Duodenal mucosa (tissue), 2 donors: Measurements from ENCODE around the gene KCNMB2.
A peak's percentile ranks its signal among the peaks of the same experiment; 100 is the strongest.

Experiments used
- H3K27ac ChIP-seq: one replicate; pipeline ENCODE4 v1.7.0; 2013; ENCODE audit warnings: low read depth, low read length
- H3K27me3 ChIP-seq, 2 donors: one replicate each; pipeline ENCODE4 v1.7.0; 2013; ENCODE audit warnings: low read length in 2 of 2, control low read depth in 1 of 2; ENCODE audit not compliant: insufficient read depth in 2 of 2, control insufficient read depth in 1 of 2
- H3K36me3 ChIP-seq, 2 donors: one replicate each; pipeline ENCODE4 v1.7.0; 2013; ENCODE audit warnings: low read length in 2 of 2, control low read depth in 1 of 2; ENCODE audit not compliant: insufficient read depth in 2 of 2, control insufficient read depth in 1 of 2
- H3K4me1 ChIP-seq, 2 donors: one replicate each; pipeline ENCODE4 v1.7.0; 2013; ENCODE audit warnings: low read length in 2 of 2, control low read depth in 1 of 2; ENCODE audit not compliant: insufficient read depth in 2 of 2, control insufficient read depth in 1 of 2
- H3K4me3 ChIP-seq, 2 donors: one replicate each; pipeline ENCODE4 v1.7.0; 2013; ENCODE audit warnings: low read length in 2 of 2, low read depth in 1 of 2
- H3K9ac ChIP-seq, 2 donors: one replicate each; pipeline ENCODE4 v1.7.0; 2013; ENCODE audit warnings: low read length in 2 of 2, low read depth in 1 of 2
- H3K9me3 ChIP-seq, 2 donors: one replicate each; pipeline ENCODE4 v1.7.0; 2013; ENCODE audit warnings: low read length in 2 of 2, control low read depth in 1 of 2; ENCODE audit not compliant: control insufficient read depth in 1 of 2

Gene KCNMB2

DNA sequence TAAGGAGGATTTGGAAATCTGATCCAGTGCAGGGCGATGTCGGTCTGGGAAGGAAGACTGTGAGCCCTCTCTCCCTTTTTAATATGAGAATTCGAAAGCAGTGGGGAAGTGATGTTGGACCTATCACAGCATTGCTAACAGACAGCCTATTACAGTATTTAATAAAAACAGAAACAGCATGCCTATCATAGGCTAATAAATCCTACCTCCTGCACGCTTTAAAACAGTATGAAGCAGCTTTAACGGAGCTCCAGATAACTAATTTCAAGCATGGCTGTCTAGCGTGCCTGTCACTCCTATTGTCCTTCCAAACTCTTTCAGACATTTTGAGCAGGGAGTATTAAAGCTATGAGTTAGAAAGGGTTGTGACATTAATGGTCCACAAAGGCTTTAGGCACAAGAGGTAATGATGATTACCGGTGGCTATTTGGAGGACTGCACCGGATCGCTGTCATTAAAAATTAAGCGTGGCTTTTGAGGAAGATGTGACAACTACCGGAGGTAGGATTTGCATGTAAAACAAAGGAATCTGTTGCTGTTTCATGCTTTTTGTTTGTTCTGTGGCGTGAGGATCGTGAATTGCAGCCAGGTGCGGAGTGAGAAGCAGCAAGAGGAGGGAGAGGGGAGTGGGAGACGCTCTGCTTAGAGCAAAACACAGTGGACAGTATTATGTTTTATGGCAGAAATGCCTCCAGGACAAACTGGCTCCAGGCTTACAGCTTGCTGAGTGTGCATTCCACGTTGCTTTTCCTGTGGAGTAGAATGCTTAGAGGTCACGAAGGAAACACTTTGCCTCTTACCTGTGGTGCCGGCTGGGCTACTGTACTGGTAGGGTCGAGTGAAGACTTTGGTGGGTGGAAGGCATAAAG lies at the start of gene KCNMB2:
Gene KCNMB2 (plus strand): TSS at position 226 of the 869 bp plus-strand sequence.
- H3K27me3 ChIP-seq: no peaks in the 10 kb centered on the region
- peaks cover 5 to 16% of the 10 kb centered on the region in 2 donors for H3K4me1 ChIP-seq
- H3K9me3 ChIP-seq: no peaks in the 10 kb centered on the region
- H3K36me3 ChIP-seq: no peaks in the 10 kb centered on the region
- no peak within 1 kb of the TSS for H3K27ac ChIP-seq
- peak within 1 kb of the TSS; percentile 70 to 71 for H3K4me3 ChIP-seq
- peak within 1 kb of the TSS; percentile 32 to 33 for H3K9ac ChIP-seq

DNA sequence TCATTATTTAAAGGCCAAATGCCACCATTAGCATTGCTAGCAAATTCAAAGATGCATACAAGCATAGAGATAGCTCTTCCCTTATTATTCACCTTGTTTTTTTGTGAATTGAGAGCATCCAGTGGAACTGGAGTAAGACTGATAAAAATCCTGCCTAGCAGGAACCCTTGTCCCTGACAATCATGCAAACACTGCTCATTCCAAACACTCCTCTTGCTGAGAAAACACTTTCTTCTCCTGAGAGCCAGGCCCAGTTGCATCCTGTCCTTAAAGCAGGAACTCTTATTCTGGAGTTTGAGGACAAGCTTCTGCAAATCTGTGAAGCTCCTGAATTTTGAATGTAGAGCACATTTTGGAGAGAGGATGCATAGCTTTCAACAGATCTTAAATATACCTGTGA lies 49.3 kb upstream of the KCNMB2 start:
- no peak overlapping the region for H3K9ac ChIP-seq
- no peak overlapping the region for H3K4me3 ChIP-seq
- no peak overlapping the region for H3K27ac ChIP-seq
- no peaks in the 10 kb centered on the region for H3K4me1 ChIP-seq
- no peaks in the 10 kb centered on the region for H3K27me3 ChIP-seq
- no peaks in the 10 kb centered on the region for H3K9me3 ChIP-seq
- no peaks in the 10 kb centered on the region for H3K36me3 ChIP-seq

DNA sequence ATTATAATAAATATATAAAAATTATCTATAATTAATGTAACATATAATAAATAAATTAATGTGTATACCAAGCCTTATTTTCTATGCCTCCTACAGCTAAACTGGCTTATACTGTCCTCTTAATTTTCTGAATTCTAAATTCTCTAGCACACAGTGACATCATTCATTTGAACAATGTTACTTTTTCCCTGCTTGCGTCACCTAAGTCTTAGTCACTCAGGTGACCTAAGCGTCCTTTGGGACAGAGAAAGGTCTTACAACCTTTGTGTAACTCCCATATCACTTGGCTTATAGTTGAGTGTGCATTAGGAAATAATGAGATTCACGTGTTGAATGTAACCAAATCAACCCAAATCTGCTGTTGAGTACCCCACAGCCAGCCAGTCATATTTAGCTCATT lies 48.5 kb upstream of the KCNMB2 start:
- Histone ChIP-seq H3K9ac (no peak overlapping the region), H3K27me3 (no peaks in the 10 kb centered on the region), H3K4me1 (no peaks in the 10 kb centered on the region), H3K36me3 (no peaks in the 10 kb centered on the region), H3K9me3 (no peaks in the 10 kb centered on the region), H3K27ac (no peak overlapping the region), H3K4me3 (no peak overlapping the region)

DNA sequence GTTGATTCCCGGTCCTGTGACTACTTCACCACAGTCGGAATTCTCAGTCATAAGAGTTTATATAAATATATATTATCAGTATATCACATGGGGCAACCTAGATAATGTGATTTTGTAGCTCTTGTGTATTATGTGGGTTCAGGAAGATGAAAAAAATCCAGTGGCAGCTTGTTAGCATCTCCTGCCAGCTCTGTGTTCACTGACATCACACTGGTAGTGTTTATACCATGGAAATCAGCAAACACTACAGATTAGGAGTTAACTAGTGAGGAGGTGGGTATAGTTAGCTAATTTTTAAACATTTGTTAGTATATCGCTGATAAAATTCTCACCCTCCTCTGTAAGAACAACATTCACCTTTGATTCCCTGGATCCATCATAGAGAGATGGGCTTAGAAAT lies 44.5 kb upstream of the KCNMB2 start:
- no peaks in the 10 kb centered on the region for H3K27me3 ChIP-seq
- H3K9me3 ChIP-seq: no peaks in the 10 kb centered on the region
- no peaks in the 10 kb centered on the region for H3K36me3 ChIP-seq
- H3K4me1 ChIP-seq: no peaks in the 10 kb centered on the region
- H3K9ac ChIP-seq: no peak overlapping the region
- H3K4me3 ChIP-seq: no peak overlapping the region
- no peak overlapping the region for H3K27ac ChIP-seq

DNA sequence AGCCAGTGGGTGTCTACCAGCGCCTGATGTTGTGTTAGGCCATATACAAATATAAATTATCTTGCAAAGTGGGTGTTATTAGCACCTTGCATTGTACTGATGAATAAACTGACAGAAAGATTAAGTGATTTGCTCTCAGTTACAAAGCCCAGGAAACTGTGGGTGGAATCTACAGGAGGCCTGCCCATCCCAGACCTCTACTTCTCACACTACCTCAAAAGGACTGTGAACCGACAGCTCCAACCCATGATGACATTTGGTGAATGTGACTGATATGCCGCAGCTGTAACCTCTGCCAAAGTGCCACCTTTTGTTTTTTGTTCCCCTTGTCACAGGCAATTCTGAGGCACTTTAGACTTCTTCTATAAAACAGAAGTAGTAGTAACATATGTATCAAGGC lies 43.7 kb upstream of the KCNMB2 start:
- no peaks in the 10 kb centered on the region for H3K9me3 ChIP-seq
- H3K27ac ChIP-seq: no peak overlapping the region
- no peaks in the 10 kb centered on the region for H3K36me3 ChIP-seq
- no peak overlapping the region for H3K4me3 ChIP-seq
- no peak overlapping the region for H3K9ac ChIP-seq
- no peaks in the 10 kb centered on the region for H3K27me3 ChIP-seq
- H3K4me1 ChIP-seq: no peaks in the 10 kb centered on the region

DNA sequence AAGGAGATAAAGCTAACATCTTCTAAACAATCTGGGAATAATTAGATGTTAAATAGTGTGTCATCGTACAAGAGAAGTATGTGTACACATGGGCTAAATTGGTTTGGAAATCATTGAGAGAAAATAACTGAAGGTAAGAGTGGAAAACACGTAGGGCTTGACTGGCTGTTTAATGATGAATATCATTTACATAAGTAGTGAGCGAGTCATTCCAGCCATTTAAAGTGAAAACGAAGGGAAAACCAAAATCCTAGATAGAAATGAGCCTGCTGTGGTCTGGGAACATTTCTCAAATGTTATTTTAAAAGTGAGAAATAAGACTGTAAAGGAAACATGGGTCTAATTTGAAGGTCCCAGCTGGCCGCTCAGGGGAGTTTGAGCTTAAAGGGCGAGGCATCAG lies 41.9 kb upstream of the KCNMB2 start:
- H3K4me3 ChIP-seq: no peak overlapping the region
- H3K4me1 ChIP-seq: no peaks in the 10 kb centered on the region
- H3K36me3 ChIP-seq: no peaks in the 10 kb centered on the region
- no peak overlapping the region for H3K27ac ChIP-seq
- H3K27me3 ChIP-seq: no peaks in the 10 kb centered on the region
- no peaks in the 10 kb centered on the region for H3K9me3 ChIP-seq
- H3K9ac ChIP-seq: no peak overlapping the region

DNA sequence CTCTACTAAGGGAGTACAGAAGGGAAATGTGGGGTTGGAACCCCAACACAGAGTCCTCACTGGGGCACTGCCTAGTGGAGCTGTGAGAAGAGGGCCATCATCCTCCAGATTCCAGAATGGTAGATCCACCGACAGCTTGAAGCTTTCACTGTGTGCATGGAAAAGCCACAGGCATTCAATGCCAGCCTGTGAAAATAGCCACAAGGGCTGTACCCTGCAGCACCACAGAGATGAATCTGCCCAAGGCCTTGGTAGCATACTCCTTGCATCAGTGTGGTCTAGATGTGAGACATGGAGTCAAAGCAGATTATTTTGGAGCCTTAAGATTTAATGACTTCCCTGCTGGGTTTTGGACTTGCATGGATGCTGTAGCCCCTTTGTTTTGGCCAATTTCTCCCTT lies 39.3 kb upstream of the KCNMB2 start:
- H3K4me1 ChIP-seq: no peaks in the 10 kb centered on the region

DNA sequence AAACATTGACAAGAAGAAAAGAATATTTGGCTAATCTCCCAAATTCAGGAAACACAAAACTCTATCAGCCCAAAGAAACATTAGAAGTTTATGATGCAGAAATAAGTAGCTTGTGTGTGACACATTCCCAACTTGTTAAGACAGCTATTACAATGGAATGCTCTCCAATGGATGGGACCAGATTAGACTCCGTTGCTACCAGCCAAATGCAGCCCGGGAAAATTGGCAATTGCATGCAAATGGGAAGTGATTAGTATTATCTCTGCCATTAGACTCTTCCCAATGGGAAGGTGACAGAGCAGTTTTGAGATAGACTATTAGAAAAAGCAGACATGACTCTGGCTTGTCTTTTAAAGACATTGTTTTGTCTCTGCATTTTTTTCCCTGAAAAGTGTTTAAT lies 37.4 kb upstream of the KCNMB2 start:
- H3K9ac ChIP-seq: no peak overlapping the region
- no peak overlapping the region for H3K4me3 ChIP-seq
- H3K27ac ChIP-seq: no peak overlapping the region
- peaks cover 0 to 2% of the 10 kb centered on the region in 2 donors for H3K4me1 ChIP-seq
- no peaks in the 10 kb centered on the region for H3K27me3 ChIP-seq
- no peaks in the 10 kb centered on the region for H3K36me3 ChIP-seq
- H3K9me3 ChIP-seq: no peaks in the 10 kb centered on the region

More for the DNA sequence above, 39.3 kb upstream of the KCNMB2 start:
- Histone ChIP-seq H3K9me3 (no peaks in the 10 kb centered on the region), H3K27ac (no peak overlapping the region), H3K9ac (no peak overlapping the region), H3K27me3 (no peaks in the 10 kb centered on the region), H3K4me3 (no peak overlapping the region), H3K36me3 (no peaks in the 10 kb centered on the region)

DNA sequence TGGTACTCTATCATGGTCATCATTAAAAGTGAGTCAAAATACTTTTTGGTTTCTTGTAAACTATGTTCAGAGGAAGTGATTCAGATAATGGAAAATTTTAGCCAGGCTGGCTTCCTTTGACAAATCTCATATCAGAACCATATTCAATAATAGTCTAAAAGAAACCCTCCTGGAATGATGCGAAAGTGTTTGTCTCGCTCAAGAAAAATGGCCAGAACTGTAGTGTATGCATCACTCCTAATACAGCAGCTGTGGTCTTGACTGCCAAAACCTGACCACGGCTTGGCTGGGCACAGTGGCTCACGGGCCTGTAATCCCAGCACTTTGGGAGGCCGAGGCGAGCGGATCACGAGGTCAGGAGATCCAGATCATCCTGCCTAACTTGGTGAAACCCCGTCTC lies 35.6 kb upstream of the KCNMB2 start:
- H3K9ac ChIP-seq: no peak overlapping the region
- H3K4me1 ChIP-seq: peaks cover 0 to 3% of the 10 kb centered on the region in 2 donors
- H3K27me3 ChIP-seq: no peaks in the 10 kb centered on the region
- H3K36me3 ChIP-seq: no peaks in the 10 kb centered on the region
- no peak overlapping the region for H3K4me3 ChIP-seq
- H3K27ac ChIP-seq: no peak overlapping the region
- H3K9me3 ChIP-seq: no peaks in the 10 kb centered on the region

DNA sequence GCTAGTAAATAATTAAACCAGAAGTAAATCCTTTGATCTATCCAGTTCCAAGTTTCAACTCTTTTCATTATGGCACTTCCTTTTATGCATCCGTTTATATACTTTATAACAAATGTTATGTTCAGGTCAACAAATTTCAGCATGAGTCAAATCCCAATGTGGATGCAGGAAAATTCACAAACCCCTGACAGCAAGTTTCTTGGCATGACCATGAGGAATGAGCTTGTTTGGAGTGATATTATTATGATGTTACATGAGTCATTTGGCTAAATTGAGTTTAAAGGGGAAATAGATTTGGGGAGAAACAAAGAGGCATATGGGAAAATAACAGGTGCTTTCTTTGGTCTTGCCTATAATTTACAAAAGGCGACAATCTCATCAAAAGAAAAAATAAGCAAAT lies 32.1 kb upstream of the KCNMB2 start:
- Histone ChIP-seq H3K36me3 (no peaks in the 10 kb centered on the region), H3K27me3 (no peaks in the 10 kb centered on the region), H3K4me1 (peaks cover 8 to 21% of the 10 kb centered on the region in 2 donors), H3K27ac (no peak overlapping the region), H3K4me3 (no peak overlapping the region), H3K9ac (no peak overlapping the region), H3K9me3 (no peaks in the 10 kb centered on the region)
